ENCODE data around the gene SNN.

GRCh38 chr16:11667221-11667823 is 933 bp upstream of the SNN start:
- TF ChIP-seq SREBF2 (IDR thresholded peaks at IDR 0.05): no peak
- TF ChIP-seq HOXA7 (CRISPR knock-in tag; IDR thresholded peaks at IDR 0.05): no peak
- TF ChIP-seq TP53 (CRISPR knock-in tag; IDR thresholded peaks at IDR 0.05): no peak
- TF ChIP-seq RNF2 (IDR thresholded peaks at IDR 0.05; ENCODE audit: borderline replicate concordance, low read depth): no peak
- no peak for TF ChIP-seq POLR2AphosphoS2 (conservative IDR thresholded peaks at IDR 0.05; ENCODE audit: low read length)
- no peak for TF ChIP-seq EP300 (IDR thresholded peaks at IDR 0.05)
- no peak for TF ChIP-seq CTCF (IDR thresholded peaks at IDR 0.05)
- TF ChIP-seq PBX3 (IDR thresholded peaks at IDR 0.05): no peak
- TF ChIP-seq CBX2 (IDR thresholded peaks at IDR 0.05; ENCODE audit: borderline replicate concordance, low read depth): no peak

Data from A549 (cell line).